HG03095 (cell line): ENCODE results near the gene ASB7.

Experiments used
- ATAC-seq: cut with Tn5 transposase; IDR thresholded peaks from one replicate; pipeline ENCODE4 v1.9.1; 2021; ENCODE audit warnings: moderate library complexity; ENCODE audit not compliant: unreplicated experiment

Gene ASB7

DNA sequence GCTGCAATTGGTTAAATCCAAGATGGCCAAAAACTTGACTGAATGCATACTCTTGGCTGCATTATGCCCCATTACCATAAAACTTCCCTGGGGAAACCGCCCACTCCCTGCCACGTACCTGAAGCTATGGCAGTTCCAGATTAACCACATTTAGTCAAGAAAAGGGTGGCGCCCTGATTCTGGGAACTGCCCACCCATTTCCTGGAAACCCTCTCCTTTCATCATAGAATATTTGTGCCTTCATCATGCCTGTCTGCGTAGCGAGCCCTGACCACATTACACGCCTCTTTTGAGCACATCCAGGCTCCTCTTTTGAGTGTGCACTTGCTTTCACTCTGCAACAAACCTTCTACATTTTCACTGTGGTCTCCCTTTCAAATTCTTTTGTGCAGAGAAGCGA, 5.6 kb upstream of the ASB7 start:
- ATAC-seq = peak; percentile 75

- no peak for ATAC-seq
Observed at GRCh38 chr15:100597862-100598261, 4.5 kb upstream of the ASB7 start.

DNA sequence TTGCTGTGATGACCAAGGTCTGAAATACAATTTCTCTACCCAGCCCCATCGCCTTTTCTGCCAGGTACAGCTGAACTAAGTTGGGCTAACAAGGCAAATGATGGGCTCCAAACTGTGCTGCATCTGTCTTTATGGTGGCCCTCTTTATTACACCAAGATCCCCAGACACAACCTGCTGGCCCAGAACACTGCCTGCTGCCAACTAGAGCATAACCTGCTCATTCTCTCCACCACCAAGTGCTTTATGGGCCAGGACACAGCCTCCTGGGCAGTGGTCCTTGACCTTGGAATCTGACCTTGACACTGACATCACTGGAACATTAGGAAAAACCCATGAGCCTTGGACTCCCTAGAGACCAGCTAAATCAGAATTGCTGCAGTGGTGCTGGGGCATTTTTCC, 3.7 kb upstream of the ASB7 start:
- ATAC-seq = no peak

- no peak for ATAC-seq
Observed at GRCh38 chr15:100601163-100601562, 1.2 kb upstream of the ASB7 start.

DNA sequence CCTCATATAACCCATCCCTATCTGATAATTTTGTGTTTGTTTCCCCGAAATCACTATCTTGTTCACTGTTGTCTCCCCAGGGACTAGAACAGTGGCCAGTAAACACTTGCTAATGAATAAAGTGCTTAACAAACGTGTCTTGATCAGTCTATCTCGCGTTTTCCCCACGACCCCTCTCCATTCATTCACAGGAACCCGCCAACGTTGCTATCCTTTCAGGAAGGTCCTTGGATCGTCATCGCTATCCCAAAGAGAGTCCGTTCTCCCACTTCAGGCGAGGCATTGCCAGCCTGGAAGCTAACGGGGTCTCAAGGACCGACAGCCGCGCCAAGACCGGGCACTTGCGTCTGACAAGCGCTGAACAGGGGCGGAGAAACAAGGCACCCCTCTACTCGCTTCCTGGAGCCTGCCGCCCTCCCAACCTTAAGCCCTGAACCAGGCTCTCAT, 749 bp upstream of the ASB7 start:
- ATAC-seq = peak; percentile 8

- ATAC-seq = peak; percentile 37
Observed at GRCh38 chr15:100602823-100603393, 519 bp downstream of the ASB7 start.

GRCh38 chr15:100612539-100612938, 10.2 kb downstream of the ASB7 start:
- no peak for ATAC-seq

- no peak for ATAC-seq
Observed at GRCh38 chr15:100613208-100613607, 10.8 kb downstream of the ASB7 start.

GRCh38 chr15:100614336-100614735, 11.9 kb downstream of the ASB7 start:
- ATAC-seq = no peak

- ATAC-seq = no peak
Observed at GRCh38 chr15:100614918-100615317, 12.5 kb downstream of the ASB7 start.

DNA sequence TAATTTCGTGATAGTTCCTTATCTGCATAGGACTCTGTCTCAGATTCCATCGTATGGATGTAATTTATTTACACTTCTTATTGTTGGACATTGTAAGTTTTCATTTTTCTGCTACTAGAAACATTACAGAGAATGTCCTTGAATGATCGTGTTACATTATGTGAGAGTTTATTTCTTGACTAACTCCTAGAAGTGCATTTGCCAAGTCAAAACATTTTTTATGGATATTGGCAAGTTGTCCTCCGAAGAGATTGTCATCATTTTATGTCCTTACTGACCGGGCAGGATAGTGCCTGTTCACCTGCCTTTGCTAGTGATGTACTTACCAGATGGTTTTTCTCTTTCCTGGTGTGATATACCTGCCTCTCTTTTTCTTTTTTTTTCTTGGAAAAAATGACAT, 13.4 kb downstream of the ASB7 start:
- no peak for ATAC-seq

DNA sequence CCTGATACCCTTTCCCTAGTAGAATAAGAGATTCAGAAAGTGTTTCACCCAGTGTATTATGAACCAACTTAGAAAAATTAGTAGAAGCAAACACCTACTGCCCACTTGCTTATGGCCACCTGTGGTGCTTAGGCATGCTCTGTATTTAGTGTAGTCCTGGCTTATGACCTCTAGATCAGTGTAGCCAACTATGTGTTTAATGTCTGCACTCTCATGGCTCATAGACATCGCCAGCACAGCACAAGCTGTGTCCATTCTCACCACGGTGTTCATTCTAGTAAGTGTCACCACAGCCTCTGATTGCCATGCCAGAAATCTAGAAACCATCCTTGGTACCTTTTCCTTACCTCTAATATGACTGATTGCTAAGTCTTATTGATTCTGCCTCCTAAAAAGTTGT, 14.3 kb downstream of the ASB7 start:
- ATAC-seq = no peak

DNA sequence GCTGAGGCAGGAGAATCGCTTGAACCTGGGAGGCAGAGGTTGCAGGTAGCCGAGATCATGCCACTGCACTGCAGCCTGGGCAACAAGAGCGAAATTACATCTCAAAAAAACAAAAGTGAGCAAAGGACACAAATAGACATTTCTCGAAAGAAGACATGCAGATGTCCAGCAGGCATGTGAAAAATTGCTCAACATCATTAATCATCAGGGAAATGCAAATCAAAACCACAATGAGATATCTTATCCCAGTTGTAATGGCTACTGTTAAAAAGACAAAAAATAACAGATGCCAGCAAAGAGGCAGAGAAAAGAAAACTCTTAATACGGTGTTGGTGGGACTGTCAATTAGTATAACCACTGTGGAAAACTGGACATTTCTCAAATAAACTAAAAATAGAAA, 20.9 kb downstream of the ASB7 start:
- ATAC-seq = no peak

- peak; percentile 64 for ATAC-seq
Observed at GRCh38 chr15:100627789-100628395, 25.5 kb downstream of the ASB7 start.

- no peak for ATAC-seq
Observed at GRCh38 chr15:100628746-100629145, 26.4 kb downstream of the ASB7 start.

DNA sequence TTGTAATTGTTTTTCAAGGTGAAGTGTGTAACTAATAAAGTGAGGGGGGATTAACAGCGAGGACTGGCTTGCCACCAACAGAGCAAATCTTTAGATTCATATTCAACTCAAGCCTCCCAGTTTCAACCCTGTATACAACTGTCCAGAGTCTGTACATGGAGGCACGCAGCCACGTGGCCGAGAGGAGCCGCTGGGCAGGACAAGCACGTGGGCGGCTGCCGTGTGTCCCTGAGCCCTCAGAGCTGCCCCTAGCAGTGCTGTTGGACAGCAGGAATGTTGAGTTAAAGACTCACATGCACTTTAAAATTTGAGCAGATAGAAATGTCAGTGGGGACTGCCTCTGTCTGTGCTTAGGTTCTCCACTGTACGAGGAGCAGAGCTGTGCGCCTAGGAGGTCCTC, 29.4 kb downstream of the ASB7 start:
- no peak for ATAC-seq

DNA sequence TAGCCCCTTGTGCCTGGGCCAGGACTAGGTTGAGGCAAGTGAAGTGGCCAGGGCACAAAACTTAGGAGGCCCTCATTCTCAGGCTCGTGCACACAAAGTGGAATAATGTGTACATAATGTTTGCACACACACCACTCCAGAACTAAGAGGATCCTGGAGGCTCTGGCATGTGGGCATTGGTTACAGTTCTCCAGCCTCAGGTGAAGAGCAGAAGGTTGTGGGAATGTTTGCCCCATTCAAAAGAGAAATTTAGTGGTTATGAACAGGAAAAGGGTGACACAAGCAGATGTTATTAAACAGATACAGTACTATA, 31.3 kb downstream of the ASB7 start:
- ATAC-seq = no peak

DNA sequence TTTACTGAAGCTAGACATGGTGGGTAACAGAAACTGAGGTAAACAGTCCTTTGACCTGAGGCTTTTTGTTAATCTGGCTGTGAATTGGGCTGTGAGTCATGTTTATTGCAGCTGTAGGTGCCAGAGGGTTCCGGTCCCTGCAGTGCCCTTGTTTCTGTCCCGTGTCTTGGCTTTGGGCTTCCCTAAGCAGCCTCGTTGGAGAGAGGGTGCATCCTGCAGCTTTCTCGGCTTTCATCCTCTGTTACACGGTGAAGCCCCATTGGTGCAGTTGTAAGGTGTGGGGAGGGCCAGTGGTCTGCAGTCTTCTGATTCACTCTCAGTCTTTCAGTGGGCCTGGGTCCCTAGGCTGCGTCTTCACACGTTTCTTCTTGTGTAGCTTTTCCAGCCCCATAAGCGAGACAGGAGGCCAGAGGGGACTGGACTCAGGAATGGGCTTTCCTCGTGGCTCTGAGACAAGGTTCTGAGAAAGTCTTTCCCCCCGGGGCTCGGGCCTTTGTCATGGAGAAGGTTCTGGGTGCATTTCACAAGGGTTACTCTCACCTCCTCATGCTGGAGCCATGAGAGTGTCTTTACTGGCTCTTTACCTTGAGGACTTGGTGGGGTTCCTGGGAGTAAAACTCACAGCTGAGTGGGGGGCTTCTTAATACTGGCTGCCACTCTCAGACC, 33.1 kb downstream of the ASB7 start:
- ATAC-seq = no peak

- ATAC-seq = no peak
Observed at GRCh38 chr15:100638177-100638730, 35.9 kb downstream of the ASB7 start.

- ATAC-seq = no peak
Observed at GRCh38 chr15:100642213-100642949, 40.0 kb downstream of the ASB7 start.

DNA sequence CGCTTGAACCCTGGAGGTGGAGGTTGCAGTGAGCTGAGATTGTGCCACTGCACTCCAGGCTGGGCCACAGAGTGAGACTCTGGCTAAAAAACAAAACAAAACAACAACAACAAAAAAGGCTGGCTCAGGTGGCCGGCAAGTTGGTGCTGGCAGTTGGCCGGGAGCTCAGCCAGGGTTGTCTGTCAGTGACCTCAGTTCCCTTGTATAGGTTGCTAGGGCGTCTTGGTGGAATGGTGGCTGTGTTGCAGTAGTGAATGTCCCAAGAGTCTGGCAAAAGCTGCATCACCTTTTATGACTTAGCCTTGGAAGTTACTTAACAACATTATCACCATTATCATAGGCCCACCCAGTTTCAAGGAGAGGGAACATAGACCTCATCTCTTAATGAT, 40.6 kb downstream of the ASB7 start:
- ATAC-seq = no peak

- no peak for ATAC-seq
Observed at GRCh38 chr15:100645671-100646070, 43.3 kb downstream of the ASB7 start.
